OCI-LY3 (cell line): ENCODE data around the gene RPGR.

Experiments
- H2AFZ ChIP-seq: fragments of 200-600, 300-600 bp; shearing (Covaris generic); 2 replicates; pipeline ENCODE4 v1.6.0; 2014; ENCODE audit warnings: antibody characterized with exemption, low read depth, low read length
- H3K27ac ChIP-seq: fragments of 200-600, 300-600 bp; sonication (generic); 2 replicates; pipeline ENCODE4 v1.5.1; 2014; ENCODE audit warnings: mild to moderate bottlenecking, low read length, moderate library complexity, mixed read lengths
- H3K27me3 ChIP-seq: fragments of 200-600, 300-600 bp; sonication (generic); 2 replicates; pipeline ENCODE4 v1.6.1; 2014; ENCODE audit warnings: low read depth, low read length, mixed read lengths
- H3K36me3 ChIP-seq: fragments of 200-600, 300-600 bp; sonication (generic); replicated peaks from 2 replicates; pipeline ENCODE3; 2014; ENCODE audit warnings: low read depth, low read length, mixed read lengths
- H3K4me1 ChIP-seq: fragments of 300-600, 200-600 bp; sonication (generic); 2 replicates; pipeline ENCODE4 v1.6.1; 2014; ENCODE audit warnings: low read length, mixed read lengths
- H3K4me2 ChIP-seq: fragments of 200-600, 300-600 bp; sonication (generic); 2 replicates; pipeline ENCODE4 v1.6.1; 2014; ENCODE audit warnings: low read length, mixed read lengths
- H3K4me3 ChIP-seq: fragments of 300-600, 200-600 bp; sonication (generic); 2 replicates; pipeline ENCODE4 v1.5.1; 2014; ENCODE audit warnings: antibody characterized with exemption, mild to moderate bottlenecking, low read length, moderate library complexity
- H3K79me2 ChIP-seq: fragments of 300-600, 200-600 bp; shearing (Covaris generic); 2 replicates; pipeline ENCODE4 v1.6.1; 2014; ENCODE audit warnings: mild to moderate bottlenecking, low read length, mixed read lengths
- H3K9ac ChIP-seq: fragments of 300-600, 200-600 bp; shearing (Covaris generic); 2 replicates; pipeline ENCODE4 v1.6.0; 2014; ENCODE audit warnings: mild to moderate bottlenecking, low read length, moderate library complexity
- H3K9me3 ChIP-seq: fragments of 200-600, 300-600 bp; shearing (Covaris generic); 2 replicates; pipeline ENCODE4 v1.6.1; 2014; ENCODE audit warnings: low read length, mixed read lengths; ENCODE audit not compliant: insufficient read depth
- H4K20me1 ChIP-seq: fragments of 200-600, 300-600 bp; sonication (generic); 2 replicates; pipeline ENCODE4 v1.6.1; 2016; ENCODE audit warnings: low read length, mixed read lengths; ENCODE audit not compliant: insufficient read depth
- CTCF ChIP-seq: fragments of 200-600, 300-600 bp; sonication (generic); IDR thresholded peaks from 2 replicates; pipeline ENCODE4 v1.5.1; 2014; ENCODE audit warnings: antibody characterized with exemption, low read length, low read depth
- EZH2phosphoT487 ChIP-seq: fragments of 200-600 bp; shearing (Covaris generic); IDR thresholded peaks from 2 replicates; pipeline ENCODE4 v1.6.1; 2018; ENCODE audit warnings: antibody characterized with exemption, mixed run types, low read depth

Gene RPGR

GRCh38 chrX:38225093-38225492, 102.2 kb downstream of the RPGR start:
- Histone ChIP-seq H3K9ac (no peak overlapping the region), H3K4me3 (no peak overlapping the region), H4K20me1 (no peaks in the 10 kb centered on the region), H3K27me3 (no peaks in the 10 kb centered on the region), H3K4me2 (no peak overlapping the region), H3K27ac (no peak overlapping the region), H3K36me3 (no peaks in the 10 kb centered on the region), H3K9me3 (no peaks in the 10 kb centered on the region), H3K79me2 (no peaks in the 10 kb centered on the region), H2AFZ (no peak overlapping the region), H3K4me1 (peaks cover 10% of the 10 kb centered on the region)
- TF ChIP-seq CTCF (no peak), EZH2phosphoT487 (no peak)

GRCh38 chrX:38224160-38224559, 103.1 kb downstream of the RPGR start:
- no peak overlapping the region for H3K4me3 ChIP-seq
- H3K4me1 ChIP-seq, result peaks cover 5% of the 10 kb centered on the region; the same call in 1 of the 2 replicates
- TF ChIP-seq EZH2phosphoT487 (no peak), CTCF (no peak)
- H3K9me3 ChIP-seq, result no peaks in the 10 kb centered on the region
- H3K4me2 ChIP-seq, result no peak overlapping the region
- no peaks in the 10 kb centered on the region for H3K27me3 ChIP-seq
- no peak overlapping the region for H3K9ac ChIP-seq
- no peaks in the 10 kb centered on the region for H4K20me1 ChIP-seq
- H3K79me2 ChIP-seq, result no peaks in the 10 kb centered on the region
- no peak overlapping the region for H3K27ac ChIP-seq
- H3K36me3 ChIP-seq, result no peaks in the 10 kb centered on the region
- no peak overlapping the region for H2AFZ ChIP-seq

DNA sequence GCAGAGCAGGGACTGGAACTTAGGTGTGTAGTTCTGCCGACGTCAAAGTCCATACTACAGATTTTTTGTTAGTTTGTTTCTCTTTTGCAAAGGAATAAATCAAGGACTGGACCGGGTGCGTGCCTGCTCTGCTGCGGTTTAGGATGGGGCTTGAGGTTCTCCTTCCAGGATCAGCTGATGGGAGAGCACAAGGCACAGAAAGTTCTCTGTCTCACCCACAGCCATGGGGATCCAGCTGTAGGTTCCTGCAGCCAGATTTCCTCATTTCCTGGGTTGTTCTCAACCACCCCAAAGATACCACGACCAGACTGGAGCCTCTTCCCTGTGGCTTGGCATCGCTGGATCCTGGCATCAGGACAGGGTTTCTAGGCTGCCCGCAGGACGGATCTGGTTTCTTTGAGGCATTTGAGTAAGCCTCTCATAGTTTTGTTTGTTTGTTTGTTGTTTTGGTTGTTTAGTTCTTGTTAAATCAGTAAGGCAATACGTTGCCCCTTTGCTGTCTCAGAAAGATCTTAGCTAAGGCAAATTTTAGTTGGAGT, 105.8 kb downstream of the RPGR start:
- Histone ChIP-seq H3K4me3 (no peak overlapping the region), H3K9me3 (no peaks in the 10 kb centered on the region), H2AFZ (no peak overlapping the region), H3K9ac (no peak overlapping the region), H3K36me3 (no peaks in the 10 kb centered on the region), H3K79me2 (no peaks in the 10 kb centered on the region), H4K20me1 (no peaks in the 10 kb centered on the region), H3K27me3 (no peaks in the 10 kb centered on the region), H3K27ac (no peak overlapping the region), H3K4me2 (no peak overlapping the region), H3K4me1 (peaks cover 12% of the 10 kb centered on the region)
- no peak for TF ChIP-seq EZH2phosphoT487
- no peak for TF ChIP-seq CTCF

DNA sequence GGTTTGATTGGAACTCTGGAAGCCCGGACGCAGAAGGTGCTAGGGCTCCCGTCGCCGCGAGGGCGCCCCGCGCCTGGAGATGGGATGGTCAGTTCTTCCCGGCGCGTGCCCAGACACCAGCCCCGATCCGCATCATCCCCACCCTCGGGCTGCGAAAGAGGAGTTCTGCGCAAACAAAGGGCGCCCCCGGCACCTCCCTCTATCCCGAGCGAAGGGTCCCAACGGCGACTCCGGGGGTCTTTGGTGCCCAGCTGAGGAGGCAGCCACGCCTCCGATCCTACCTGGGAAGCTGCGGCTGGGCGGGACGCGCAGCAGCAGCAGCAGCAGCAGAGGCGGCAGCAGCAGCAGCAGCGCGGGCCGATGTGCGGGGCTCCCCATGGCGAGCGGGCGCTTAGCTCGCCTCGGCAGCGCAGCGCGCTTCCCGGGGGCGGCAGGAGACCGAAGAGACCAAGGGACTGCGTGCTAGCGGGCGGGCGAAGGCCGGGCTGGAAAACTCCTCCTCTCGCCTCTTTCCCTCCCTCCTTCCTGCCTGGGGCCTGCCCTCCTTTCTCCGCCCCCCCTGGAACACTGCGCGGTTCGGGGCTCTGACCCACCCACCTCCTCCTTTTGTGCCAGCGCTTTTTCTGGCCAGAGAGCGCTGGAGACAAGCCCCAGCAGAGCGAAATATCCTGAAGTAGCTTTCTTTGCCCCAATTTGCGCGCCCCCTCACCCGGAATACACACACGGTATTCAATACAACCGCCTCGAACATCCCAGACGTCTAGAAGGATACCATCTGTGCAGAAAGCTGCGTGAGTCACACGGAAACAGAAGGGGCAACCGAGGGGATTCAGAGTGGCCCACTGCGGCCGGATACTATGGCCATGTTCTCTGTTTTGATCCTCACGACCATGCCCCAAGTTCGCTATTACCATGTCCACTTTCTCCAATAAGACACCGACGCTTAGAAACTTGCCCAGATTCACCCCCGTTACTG, 106.6 kb downstream of the RPGR start, which contains the start of gene SRPX:
SRPX (minus strand) TSS at position 457 of the 976 bp plus-strand sequence; CDS start at position 378, 79 bp downstream.
- H4K20me1 ChIP-seq, result no peaks in the 10 kb centered on the region
- no peaks in the 10 kb centered on the region for H3K79me2 ChIP-seq
- no peaks in the 10 kb centered on the region for H3K27me3 ChIP-seq
- no peak within 1 kb of the TSS for H3K9ac ChIP-seq
- no peak for TF ChIP-seq EZH2phosphoT487
- no peak for TF ChIP-seq CTCF
- H3K4me3 ChIP-seq, result no peak within 1 kb of the TSS
- peaks cover 18% of the 10 kb centered on the region for H3K4me1 ChIP-seq
- H3K27ac ChIP-seq, result no peak within 1 kb of the TSS
- no peaks in the 10 kb centered on the region for H3K36me3 ChIP-seq
- no peak within 1 kb of the TSS for H3K4me2 ChIP-seq
- no peak within 1 kb of the TSS for H2AFZ ChIP-seq
- H3K9me3 ChIP-seq, result no peaks in the 10 kb centered on the region
